OCI-LY3 (cell line): ENCODE measurements around the gene PPP2R2C.

Experiments
- EZH2phosphoT487 ChIP-seq: fragments of 200-600 bp; shearing (Covaris generic); IDR thresholded peaks from 2 replicates; pipeline ENCODE4 v1.6.1; 2018; ENCODE audit warnings: antibody characterized with exemption, mixed run types, low read depth
- TF ChIP-seq, protein P1 (sequence below): fragments of 200-600, 300-600 bp; sonication (generic); IDR thresholded peaks from 2 replicates; pipeline ENCODE4 v1.5.1; 2014; ENCODE audit warnings: antibody characterized with exemption, low read length, low read depth

DNA sequence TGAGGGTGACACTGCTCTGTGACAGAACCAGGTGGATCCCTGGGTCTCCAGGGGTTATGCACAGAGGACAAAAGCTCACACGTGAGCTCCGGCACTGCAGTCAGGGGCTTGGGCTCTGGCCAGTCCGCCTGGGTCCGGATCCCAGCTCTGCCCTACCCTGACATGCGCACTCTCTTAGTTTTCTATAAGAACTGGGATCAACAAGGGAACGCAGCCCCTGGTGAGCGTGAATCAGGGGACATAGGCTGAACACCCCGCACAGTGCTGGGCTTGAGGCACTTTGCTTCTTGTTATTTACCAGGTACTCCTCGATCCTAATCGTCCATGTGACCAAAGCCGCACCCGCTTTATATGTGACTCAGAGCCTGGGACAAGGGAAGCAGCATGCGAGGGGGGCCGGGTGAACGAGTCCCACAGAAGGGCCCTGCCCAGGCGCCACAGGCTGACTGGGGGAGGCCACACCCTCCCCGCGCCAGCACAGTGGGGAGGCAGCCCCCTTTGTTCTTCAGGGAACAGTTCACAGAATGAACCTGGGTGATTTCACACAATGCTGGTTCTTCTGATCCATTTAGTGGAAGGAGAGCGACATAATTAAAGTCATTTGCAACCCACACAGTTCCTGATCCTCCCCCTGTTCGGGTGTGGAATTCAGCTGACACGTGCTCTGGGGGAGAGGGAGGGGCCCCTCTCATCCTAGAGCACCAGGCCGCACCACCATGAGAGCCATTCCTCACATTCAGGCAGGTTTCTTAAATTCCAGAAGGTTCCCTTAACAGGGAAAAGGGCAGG, 147.2 kb downstream of the PPP2R2C start:
- TF ChIP-seq, protein P1, sequence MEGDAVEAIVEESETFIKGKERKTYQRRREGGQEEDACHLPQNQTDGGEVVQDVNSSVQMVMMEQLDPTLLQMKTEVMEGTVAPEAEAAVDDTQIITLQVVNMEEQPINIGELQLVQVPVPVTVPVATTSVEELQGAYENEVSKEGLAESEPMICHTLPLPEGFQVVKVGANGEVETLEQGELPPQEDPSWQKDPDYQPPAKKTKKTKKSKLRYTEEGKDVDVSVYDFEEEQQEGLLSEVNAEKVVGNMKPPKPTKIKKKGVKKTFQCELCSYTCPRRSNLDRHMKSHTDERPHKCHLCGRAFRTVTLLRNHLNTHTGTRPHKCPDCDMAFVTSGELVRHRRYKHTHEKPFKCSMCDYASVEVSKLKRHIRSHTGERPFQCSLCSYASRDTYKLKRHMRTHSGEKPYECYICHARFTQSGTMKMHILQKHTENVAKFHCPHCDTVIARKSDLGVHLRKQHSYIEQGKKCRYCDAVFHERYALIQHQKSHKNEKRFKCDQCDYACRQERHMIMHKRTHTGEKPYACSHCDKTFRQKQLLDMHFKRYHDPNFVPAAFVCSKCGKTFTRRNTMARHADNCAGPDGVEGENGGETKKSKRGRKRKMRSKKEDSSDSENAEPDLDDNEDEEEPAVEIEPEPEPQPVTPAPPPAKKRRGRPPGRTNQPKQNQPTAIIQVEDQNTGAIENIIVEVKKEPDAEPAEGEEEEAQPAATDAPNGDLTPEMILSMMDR, result no peak
- TF ChIP-seq EZH2phosphoT487, result no peak
